IPS DF 6.9 (cell line): Measurements from ENCODE around the gene FAM227B.
"Not testable (repeated sequence)": the region's sequence is repeated elsewhere in the genome, so short reads cannot be mapped to it uniquely, and the experiment has no call there.

Source experiments
- DNase-seq: peaks from one replicate; pipeline ENCODE4 v3.0.0-alpha.2; 2013; ENCODE audit warnings: low read depth, low spot score
- H3K27ac ChIP-seq: one replicate; pipeline ENCODE4 v1.5.1; 2013; ENCODE audit warnings: low read length, control low read depth
- H3K27me3 ChIP-seq: 2 replicates; pipeline ENCODE4 v1.6.1; 2013; ENCODE audit warnings: mild to moderate bottlenecking, low read length; ENCODE audit not compliant: control insufficient read depth, insufficient read depth
- H3K36me3 ChIP-seq: 2 replicates; pipeline ENCODE4 v1.6.1; 2013; ENCODE audit warnings: low read length; ENCODE audit not compliant: control insufficient read depth, insufficient read depth
- H3K4me1 ChIP-seq: 2 replicates; pipeline ENCODE4 v1.6.1; 2013; ENCODE audit warnings: low read length; ENCODE audit not compliant: control insufficient read depth, insufficient read depth
- H3K4me3 ChIP-seq: 2 replicates; pipeline ENCODE4 v1.5.1; 2013; ENCODE audit warnings: mild to moderate bottlenecking, low read length
- H3K9me3 ChIP-seq: 2 replicates; pipeline ENCODE4 v1.6.1; 2013; ENCODE audit warnings: low read length, inconsistent platforms; ENCODE audit not compliant: control insufficient read depth, insufficient read depth
- WGBS: extraction: QIAGEN DNeasy Blood & Tissue Kit; methylation state at CpG from one replicate; pipeline ENCODE4 v1.1.7; 2013; ENCODE audit warnings: mixed read lengths, missing lambda C conversion rate; ENCODE audit not compliant: insufficient read length, insufficient coverage; 5-methylcytosine and 5-hydroxymethylcytosine counted together

The FAM227B gene

DNA sequence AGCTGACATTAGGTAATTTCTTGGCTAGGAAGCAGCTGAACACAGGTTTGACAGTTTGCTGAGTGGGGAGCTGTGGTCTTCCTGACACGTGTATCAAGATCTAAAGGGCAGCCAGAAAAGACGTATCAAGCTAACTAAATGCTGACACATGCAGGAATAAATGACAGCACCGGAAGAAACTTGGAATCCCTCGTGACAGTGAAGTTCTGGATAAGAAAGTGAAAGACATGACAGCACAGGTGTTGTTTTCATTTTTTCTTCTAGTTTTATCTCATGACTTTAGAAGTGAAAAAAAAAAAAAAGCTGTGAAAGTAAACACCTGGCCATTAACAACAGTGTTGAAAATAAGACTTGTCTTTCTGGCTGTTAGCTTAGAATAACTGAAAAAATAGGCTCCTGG is 148.9 kb downstream of the FAM227B start:
- no peaks in the 10 kb centered on the region for H3K36me3 ChIP-seq
- no peak for DNase-seq
- WGBS, result no CpG with 5 or more reads among the region's 4 CpGs

DNA sequence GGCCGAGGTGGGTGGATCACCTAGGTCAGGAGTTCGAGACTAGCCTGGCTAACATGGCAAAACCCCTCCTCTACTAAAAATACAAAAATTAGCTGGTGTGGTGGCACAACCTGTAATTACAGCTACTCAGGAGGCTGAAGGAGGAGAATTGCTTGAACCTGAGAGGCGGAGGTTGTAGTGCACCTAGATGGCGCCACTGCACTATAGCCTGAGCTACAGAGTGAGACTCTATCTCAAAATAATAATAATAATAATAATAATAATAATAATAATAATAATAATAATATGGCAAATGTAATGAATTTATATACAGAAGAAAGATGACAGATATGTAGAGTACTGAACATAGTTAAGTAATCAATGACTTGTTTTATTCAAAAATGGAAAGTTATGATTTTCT is 149.4 kb downstream of the FAM227B start:
- WGBS, result no CpG with 5 or more reads among the region's 4 CpGs
- H3K4me3 ChIP-seq, H3K27ac ChIP-seq, H3K36me3 ChIP-seq, H3K9me3 ChIP-seq, H3K4me1 ChIP-seq, H3K27me3 ChIP-seq: not testable (repeated sequence)
- DNase-seq, result peak; percentile 2

More for the DNA sequence above, 148.9 kb downstream of the FAM227B start:
- no peaks in the 10 kb centered on the region for H3K9me3 ChIP-seq
- H3K27ac ChIP-seq, result no peak overlapping the region
- H3K27me3 ChIP-seq, result no peaks in the 10 kb centered on the region
- no peak overlapping the region for H3K4me3 ChIP-seq
- no peaks in the 10 kb centered on the region for H3K4me1 ChIP-seq

DNA sequence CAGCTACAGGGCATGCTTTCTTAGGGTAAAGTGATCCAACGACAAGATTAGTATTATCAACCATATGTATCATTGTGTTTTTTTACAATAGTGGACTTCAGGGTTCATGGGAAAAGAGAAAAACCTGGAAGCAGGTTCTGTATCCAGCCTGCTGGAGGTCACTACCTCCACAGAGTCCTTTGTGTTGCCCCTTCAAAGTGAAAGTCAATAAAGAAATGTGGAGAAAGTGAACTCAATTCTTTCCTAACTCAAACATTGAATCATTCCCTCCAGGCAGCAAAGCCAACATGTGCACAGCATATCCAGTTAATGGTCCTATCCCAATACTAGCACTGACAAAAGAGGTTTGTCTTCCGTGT is 152.2 kb downstream of the FAM227B start:
- Histone ChIP-seq H3K4me3 (no peak overlapping the region), H3K27me3 (no peaks in the 10 kb centered on the region), H3K36me3 (no peaks in the 10 kb centered on the region), H3K9me3 (no peaks in the 10 kb centered on the region), H3K27ac (no peak overlapping the region), H3K4me1 (no peaks in the 10 kb centered on the region)
- DNase-seq, result no peak
- WGBS, result no CpG with 5 or more reads among the region's 2 CpGs

DNA sequence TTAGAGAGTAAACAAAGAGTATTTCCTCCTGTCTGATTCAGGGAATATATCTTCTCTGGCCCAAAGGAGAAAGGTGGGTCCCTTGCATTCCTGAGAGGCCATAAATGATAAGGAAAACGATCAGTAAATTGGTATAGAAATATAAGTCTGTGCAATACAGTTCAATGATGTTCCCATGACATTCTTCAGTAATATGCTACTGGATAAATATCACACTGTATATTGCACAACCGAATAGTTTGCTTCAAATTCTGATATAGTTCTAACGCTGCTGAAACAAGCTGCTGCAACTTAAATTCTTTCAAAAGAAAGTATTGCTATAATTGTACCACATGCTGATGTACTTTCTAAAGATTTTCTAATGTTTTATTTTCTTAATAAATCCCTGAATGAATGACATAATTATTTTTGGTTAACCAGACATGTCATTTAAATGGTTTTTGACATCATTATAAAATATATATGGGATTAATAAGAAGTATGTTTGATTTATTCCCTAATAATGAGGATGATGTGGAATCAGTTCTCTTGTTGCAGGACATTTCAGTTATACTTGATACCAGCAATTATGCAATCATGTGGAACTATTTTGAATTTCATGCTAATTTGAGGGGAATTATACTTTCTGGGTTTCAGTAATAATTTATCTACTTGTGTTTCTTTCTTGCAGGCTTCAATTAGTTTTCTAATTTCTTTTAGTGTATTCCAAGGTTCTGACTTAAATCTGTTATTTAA is 152.7 kb downstream of the FAM227B start:
- Histone ChIP-seq H3K4me1 (no peaks in the 10 kb centered on the region), H3K9me3 (no peaks in the 10 kb centered on the region), H3K27me3 (no peaks in the 10 kb centered on the region), H3K4me3 (no peak overlapping the region), H3K36me3 (no peaks in the 10 kb centered on the region), H3K27ac (no peak overlapping the region)
- no CpG with 5 or more reads among the region's 3 CpGs for WGBS
- no peak for DNase-seq

DNA sequence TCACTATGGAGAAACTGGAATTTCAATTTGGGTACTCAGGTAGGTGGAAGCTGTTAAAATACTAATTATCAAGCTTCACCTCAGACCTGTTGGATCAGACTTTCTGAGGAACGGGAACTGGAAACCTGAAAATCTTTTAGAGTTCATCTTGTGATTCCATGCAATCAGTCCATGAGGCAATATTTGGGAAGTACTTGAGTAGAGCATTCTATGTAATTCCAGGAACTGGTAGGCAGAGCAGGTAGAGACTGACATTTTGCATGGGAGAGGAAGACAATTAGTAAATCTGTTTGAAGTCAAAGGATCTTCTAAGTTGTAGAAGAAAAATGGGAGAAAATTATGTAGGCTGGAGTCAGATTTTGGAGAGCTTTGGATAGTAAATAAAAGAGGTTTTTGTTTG is 154.5 kb downstream of the FAM227B start:
- H3K27ac ChIP-seq, result no peak overlapping the region
- WGBS, result no CpG with 5 or more reads among the region's 1 CpG
- no peaks in the 10 kb centered on the region for H3K4me1 ChIP-seq
- no peaks in the 10 kb centered on the region for H3K27me3 ChIP-seq
- no peaks in the 10 kb centered on the region for H3K36me3 ChIP-seq
- no peak overlapping the region for H3K4me3 ChIP-seq
- DNase-seq, result no peak
- H3K9me3 ChIP-seq, result no peaks in the 10 kb centered on the region

DNA sequence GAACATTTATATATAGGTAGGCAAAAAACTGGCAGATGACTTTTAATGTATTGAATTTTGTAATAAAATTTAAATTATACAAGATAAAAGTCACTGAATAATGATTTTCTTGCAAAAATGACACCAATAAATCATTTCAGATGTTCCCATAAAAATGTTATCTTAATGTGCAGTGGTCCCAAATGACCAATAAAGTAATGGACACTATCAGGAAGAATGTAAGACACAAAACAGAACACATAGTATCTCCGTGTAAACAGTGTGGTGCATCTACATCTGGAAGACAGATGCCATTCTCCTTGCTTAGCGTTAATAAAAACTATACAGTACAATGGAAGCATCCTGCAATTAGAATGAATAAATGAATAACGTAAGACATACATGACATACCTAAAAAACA is 156.1 kb downstream of the FAM227B start:
- DNase-seq, result no peak
- WGBS, result no CpG with 5 or more reads among the region's 3 CpGs
- Histone ChIP-seq H3K9me3 (no peaks in the 10 kb centered on the region), H3K4me3 (no peak overlapping the region), H3K36me3 (no peaks in the 10 kb centered on the region), H3K4me1 (no peaks in the 10 kb centered on the region), H3K27ac (no peak overlapping the region), H3K27me3 (no peaks in the 10 kb centered on the region)

DNA sequence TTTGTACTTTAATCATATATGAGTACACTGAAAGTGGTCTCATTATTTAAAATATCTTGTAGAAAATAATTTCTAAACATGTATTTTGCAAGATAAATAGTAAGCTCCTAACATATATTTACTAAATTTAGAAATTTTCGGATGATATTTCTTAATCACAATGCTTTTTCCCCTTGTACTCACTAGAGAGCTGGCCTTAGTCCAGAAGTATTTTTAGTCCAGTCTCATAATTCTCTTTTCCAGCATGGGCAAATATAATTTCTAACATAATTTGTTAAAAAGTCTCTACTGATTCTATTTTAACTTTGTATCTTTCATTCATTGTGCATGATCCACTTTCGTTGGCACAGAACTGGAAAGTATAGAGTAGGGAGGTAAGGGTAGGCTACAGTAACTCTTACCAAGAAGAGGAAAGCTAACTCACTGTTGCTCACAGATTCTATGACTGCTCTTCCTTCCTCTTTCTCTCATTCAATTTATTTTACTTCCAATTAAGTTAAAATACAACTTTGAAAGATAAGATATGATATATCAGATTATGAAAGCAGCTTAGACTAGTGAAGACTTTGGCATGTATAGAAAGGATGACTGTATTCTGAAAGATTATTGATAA is 158.3 kb downstream of the FAM227B start:
- H3K36me3 ChIP-seq, result no peaks in the 10 kb centered on the region
- no peak for DNase-seq
- H3K27me3 ChIP-seq, result no peaks in the 10 kb centered on the region
- H3K9me3 ChIP-seq, result no peaks in the 10 kb centered on the region
- no peak overlapping the region for H3K4me3 ChIP-seq
- no CpG with 5 or more reads among the region's 2 CpGs for WGBS
- H3K4me1 ChIP-seq, result no peaks in the 10 kb centered on the region
- H3K27ac ChIP-seq, result no peak overlapping the region

DNA sequence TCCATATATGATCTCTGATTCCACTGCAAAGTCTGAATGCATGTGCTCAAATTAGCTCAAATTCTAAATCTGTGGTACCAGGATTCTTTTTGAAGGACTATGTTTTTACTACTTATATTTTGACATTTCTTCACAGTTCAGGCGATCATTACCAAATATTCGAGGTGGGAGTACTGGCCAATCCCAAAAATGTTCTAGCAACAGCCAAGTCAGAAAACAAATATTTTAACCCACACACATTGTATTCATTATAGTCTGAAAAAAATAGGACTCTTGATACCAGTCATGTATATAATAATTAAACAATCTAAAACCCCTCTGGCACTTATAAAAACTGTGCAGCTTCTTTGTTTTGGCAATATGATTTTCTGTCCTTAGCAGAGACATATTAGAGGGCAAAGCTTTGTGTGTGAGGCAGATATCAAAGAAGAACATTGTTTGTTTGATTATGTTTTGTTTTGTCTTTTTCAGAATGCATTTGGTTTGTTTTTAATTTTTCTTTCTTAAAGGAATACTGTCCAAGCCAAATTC is 160.1 kb downstream of the FAM227B start:
- Histone ChIP-seq H3K4me1 (no peaks in the 10 kb centered on the region), H3K27me3 (no peaks in the 10 kb centered on the region), H3K9me3 (no peaks in the 10 kb centered on the region), H3K36me3 (no peaks in the 10 kb centered on the region), H3K4me3 (no peak overlapping the region), H3K27ac (no peak overlapping the region)
- DNase-seq, result no peak
- no CpG with 5 or more reads among the region's 2 CpGs for WGBS

DNA sequence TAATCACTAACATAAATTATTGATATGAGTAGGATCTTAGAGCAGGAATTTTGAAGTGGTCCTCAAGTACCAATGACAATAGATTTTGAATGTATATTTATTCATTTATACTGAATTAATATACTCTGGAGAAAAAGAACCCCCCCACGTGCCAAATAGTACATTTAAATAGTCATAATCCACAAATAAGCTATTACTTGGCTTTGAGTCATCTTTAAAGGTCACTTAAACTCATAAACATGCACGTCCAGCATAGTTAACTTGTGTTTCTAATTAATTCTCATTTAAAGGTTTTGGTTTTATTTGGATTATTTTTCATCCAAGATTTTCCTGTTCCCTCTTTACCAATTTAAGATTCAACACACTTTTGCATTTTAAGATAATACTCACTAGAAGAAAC is 162.5 kb downstream of the FAM227B start:
- Histone ChIP-seq H3K9me3 (no peaks in the 10 kb centered on the region), H3K27ac (no peak overlapping the region), H3K4me3 (no peak overlapping the region), H3K36me3 (no peaks in the 10 kb centered on the region), H3K27me3 (no peaks in the 10 kb centered on the region), H3K4me1 (no peaks in the 10 kb centered on the region)
- DNase-seq, result no peak
- no CpG with 5 or more reads among the region's 2 CpGs for WGBS

DNA sequence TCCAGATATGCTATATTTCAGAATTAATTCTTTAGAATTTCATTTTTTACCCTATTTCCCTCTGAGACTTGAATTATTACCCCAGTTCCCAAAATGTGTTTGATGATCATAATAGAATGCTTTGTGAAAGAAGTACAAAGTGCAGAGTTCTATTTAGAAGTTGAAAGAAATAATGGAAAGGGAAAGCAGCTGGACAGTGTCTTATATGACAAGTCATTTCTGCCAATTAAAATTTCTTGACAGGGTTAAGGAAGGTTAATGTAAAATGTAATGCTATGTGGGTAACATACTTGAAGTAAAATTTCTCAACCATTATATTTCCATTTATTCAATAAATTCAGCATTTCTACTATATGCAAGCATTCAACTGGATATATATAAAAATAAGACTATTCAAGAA is 164.5 kb downstream of the FAM227B start:
- H3K4me1 ChIP-seq, result no peaks in the 10 kb centered on the region
- DNase-seq, result no peak
- H3K27me3 ChIP-seq, result no peaks in the 10 kb centered on the region
- H3K36me3 ChIP-seq, result no peaks in the 10 kb centered on the region
- H3K9me3 ChIP-seq, result no peaks in the 10 kb centered on the region
- H3K27ac ChIP-seq, result no peak overlapping the region
- no peak overlapping the region for H3K4me3 ChIP-seq

DNA sequence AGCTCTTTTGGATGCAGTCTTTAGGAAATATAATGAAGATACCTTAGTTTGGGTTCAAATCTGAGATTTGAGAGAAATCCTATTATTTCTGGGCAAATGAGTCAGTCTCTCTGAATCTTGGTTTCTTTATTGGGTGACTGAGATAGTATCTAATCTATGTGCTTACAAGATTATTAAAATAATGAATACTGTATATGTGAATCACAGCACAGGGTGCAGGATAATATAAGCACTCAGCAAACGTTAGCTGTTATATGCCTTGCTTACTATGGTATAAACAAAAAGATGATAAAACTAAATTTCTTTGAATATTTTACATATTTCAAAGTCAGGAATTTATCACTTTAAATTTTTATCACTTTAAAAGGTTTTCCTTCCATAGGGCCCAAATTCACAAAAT is 168.0 kb downstream of the FAM227B start:
- H3K4me3 ChIP-seq, result no peak overlapping the region
- no CpG with 5 or more reads among the region's 1 CpG for WGBS
- H3K27me3 ChIP-seq, result no peaks in the 10 kb centered on the region
- no peak overlapping the region for H3K27ac ChIP-seq
- H3K36me3 ChIP-seq, result no peaks in the 10 kb centered on the region
- H3K9me3 ChIP-seq, result no peaks in the 10 kb centered on the region
- DNase-seq, result no peak
- no peaks in the 10 kb centered on the region for H3K4me1 ChIP-seq
